ENCODE results near the gene IL32.

Gene IL32

DNA sequence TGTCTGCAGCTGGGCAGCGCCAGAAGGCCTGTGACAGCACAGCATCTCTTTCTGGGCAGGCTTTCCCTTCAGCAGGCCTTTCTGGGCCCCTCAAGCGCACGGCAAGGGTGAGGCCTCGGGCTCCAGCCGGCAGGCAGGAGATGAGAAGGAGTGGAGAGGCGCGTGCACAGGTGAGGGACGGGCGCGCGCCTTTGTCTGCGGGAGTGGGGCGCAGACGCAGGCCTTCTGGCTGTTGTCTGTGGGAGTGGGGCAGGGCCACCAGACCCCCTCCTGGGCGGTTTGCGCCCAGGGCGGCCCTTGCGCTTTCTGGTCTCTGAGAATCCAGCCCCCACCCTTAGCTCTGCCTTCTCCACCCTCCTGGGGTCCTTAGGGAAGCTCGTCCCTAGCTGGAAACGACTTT lies 53.4 kb downstream of the IL32 start:
- no peak for DNase-seq
